Suppressor macrophage treated with lipopolysaccharide for 4 hours (primary cell): ENCODE measurements around the gene TMEM161A.
"Not testable (repeated sequence)": the region's sequence is repeated elsewhere in the genome, so short reads cannot be mapped to it uniquely, and the experiment has no call there.

Source experiments
- DNase-seq: peaks from one replicate; pipeline ENCODE4 v3.0.0-alpha.2; 2020

Gene TMEM161A

GRCh38 chr19:19120308-19121231 lies 17.7 kb downstream of the TMEM161A start:
- no peak for DNase-seq

- DNase-seq = no peak
Measured at GRCh38 chr19:19119325-19120237, 18.7 kb downstream of the TMEM161A start.

- peak; percentile 43 for DNase-seq
Measured at GRCh38 chr19:19115954-19116353, 22.3 kb downstream of the TMEM161A start.

GRCh38 chr19:19113040-19113626 lies 25.1 kb downstream of the TMEM161A start:
- DNase-seq = no peak

- no peak for DNase-seq
Measured at GRCh38 chr19:19111967-19112580, 26.2 kb downstream of the TMEM161A start.

GRCh38 chr19:19111136-19111835 lies 27.0 kb downstream of the TMEM161A start:
- no peak for DNase-seq

- DNase-seq = no peak
Measured at GRCh38 chr19:19110410-19111135, 27.7 kb downstream of the TMEM161A start.

- no peak for DNase-seq
Measured at GRCh38 chr19:19109601-19110000, 28.7 kb downstream of the TMEM161A start.

- no peak for DNase-seq
Measured at GRCh38 chr19:19107654-19108053, 30.6 kb downstream of the TMEM161A start.

- not testable (repeated sequence) for DNase-seq
Measured at GRCh38 chr19:19106938-19107337, 31.3 kb downstream of the TMEM161A start.

- DNase-seq = no peak
Measured at GRCh38 chr19:19106056-19106551, 32.2 kb downstream of the TMEM161A start.

GRCh38 chr19:19105365-19106055 lies 32.8 kb downstream of the TMEM161A start:
- DNase-seq = no peak

- no peak for DNase-seq
Measured at GRCh38 chr19:19103167-19103566, 35.1 kb downstream of the TMEM161A start.

GRCh38 chr19:19102566-19102965 lies 35.7 kb downstream of the TMEM161A start:
- DNase-seq = not testable (repeated sequence)

- no peak for DNase-seq
Measured at GRCh38 chr19:19101540-19101939, 36.7 kb downstream of the TMEM161A start.

GRCh38 chr19:19098703-19099632 lies 39.3 kb downstream of the TMEM161A start:
- no peak for DNase-seq

GRCh38 chr19:19098084-19098702 lies 40.1 kb downstream of the TMEM161A start:
- DNase-seq = no peak
